B cell (primary cell): Measurements from ENCODE around the gene RABGAP1L. TPM values are rescaled to one million over a fixed set of nuclear protein-coding genes. Genes with fewer than 3 reads are reported as not detected.

ENCODE experiments used
- ATAC-seq: fragments of 200-7000 bp; cut with Tn5 transposase; one replicate; pipeline ENCODE4 v1.10.0; 2021; ENCODE audit warnings: low read depth, mild to moderate bottlenecking, moderate number of reproducible peaks, moderate library complexity
- CTCF ChIA-PET: fragments of 350-600 bp; sonication (Branson Sonifier 250); formaldehyde crosslinking; loops from one replicate; lab custom pipeline; 2021; ENCODE audit warnings: antibody characterized with exemption, inconsistent platforms; lab: Charles Lee
- POLR2A ChIA-PET: fragments of 350-600 bp; sonication (Branson Sonifier 250); formaldehyde crosslinking; loops from one replicate; lab custom pipeline; 2021; ENCODE audit warnings: antibody characterized with exemption; lab: Charles Lee
- DNase-seq: peaks from one replicate; pipeline ENCODE4 v3.0.0; 2013
- H2AFZ ChIP-seq: 2 replicates; pipeline ENCODE4 v1.6.1; 2012; ENCODE audit warnings: mild to moderate bottlenecking, low read depth, low read length; ENCODE audit not compliant: insufficient read depth, poor library complexity, severe bottlenecking
- H3K27ac ChIP-seq, 2 donors: 1 replicate in 1 of 2; 2 replicates in 1 of 2; pipeline ENCODE4 v1.5.1; 2012 to 2013; ENCODE audit warnings: low read length in 2 of 2, mild to moderate bottlenecking in 2 of 2, moderate library complexity in 1 of 2
- H3K27me3 ChIP-seq, 4 experiments: fragments of 200-600 bp in 1 of 4; sonication (generic) in 1 of 4; replicated peaks in 1 of 4; 1 replicate in 2 of 4; 2 replicates in 2 of 4; pipeline versions ENCODE4 v1.6.1 to v1.7.0; 2013 to 2016; ENCODE audit warnings: low read length in 3 of 4, mild to moderate bottlenecking in 2 of 4, mixed read lengths in 1 of 4, moderate library complexity in 1 of 4; ENCODE audit not compliant: insufficient read depth in 4 of 4, control insufficient read depth in 3 of 4; ENCODE audit errors: control extremely low read depth in 1 of 4
- H3K36me3 ChIP-seq, 2 experiments: replicated peaks in 1 of 2; 1 replicate in 1 of 2; 2 replicates in 1 of 2; pipeline versions ENCODE4 v1.6.1 to v1.7.1; 2013; ENCODE audit warnings: low read length in 1 of 2; ENCODE audit not compliant: insufficient read depth in 2 of 2, control insufficient read depth in 1 of 2; ENCODE audit errors: control extremely low read depth in 1 of 2, extremely low read depth in 1 of 2
- H3K4me1 ChIP-seq, 2 donors: fragments of 200-600 bp in 1 of 2; sonication (generic) in 1 of 2; 1 replicate in 1 of 2; 2 replicates in 1 of 2; pipeline versions ENCODE4 v1.5.1 to v1.6.1; 2013 to 2017; ENCODE audit warnings: low read length in 2 of 2; ENCODE audit not compliant: control insufficient read depth in 2 of 2, insufficient read depth in 2 of 2
- H3K4me2 ChIP-seq: replicated peaks from 2 replicates; pipeline ENCODE3; 2012; ENCODE audit warnings: mild to moderate bottlenecking, low read depth, low read length; ENCODE audit not compliant: poor library complexity, severe bottlenecking
- H3K4me3 ChIP-seq, 5 experiments: fragments of 200-600 bp in 1 of 5; sonication (generic) in 1 of 5; 1 replicate in 3 of 5; 2 replicates in 2 of 5; pipeline versions ENCODE4 v1.5.1 to v1.7.0; 2011 to 2016; ENCODE audit warnings: low read length in 4 of 5, mild to moderate bottlenecking in 4 of 5, low read depth in 2 of 5, control low read depth in 1 of 5, moderate library complexity in 1 of 5; ENCODE audit not compliant: insufficient read depth in 1 of 5; ENCODE audit errors: control extremely low read depth in 1 of 5, extremely low read depth in 1 of 5
- H3K79me2 ChIP-seq: fragments of 200-600 bp; sonication (generic); one replicate; pipeline ENCODE4 v1.6.0; 2016; ENCODE audit warnings: low read length; ENCODE audit not compliant: control insufficient read depth, insufficient read depth
- H3K9ac ChIP-seq: fragments of 200-600 bp; sonication (generic); 2 replicates; pipeline ENCODE4 v1.6.1; 2017; ENCODE audit warnings: mild to moderate bottlenecking, low read length, moderate library complexity
- H3K9me3 ChIP-seq, 3 donors: one replicate each; pipeline versions ENCODE4 v1.6.1 to v1.7.1; 2013; ENCODE audit warnings: low read length in 2 of 3; ENCODE audit not compliant: control insufficient read depth in 2 of 3, insufficient read depth in 1 of 3; ENCODE audit errors: control extremely low read depth in 1 of 3
- H4K20me1 ChIP-seq: 2 replicates; pipeline ENCODE4 v1.6.0; 2012; ENCODE audit warnings: mild to moderate bottlenecking, low read length; ENCODE audit not compliant: insufficient read depth, control insufficient read depth, poor library complexity, severe bottlenecking
- H3K27ac Mint-ChIP-seq: one replicate; pipeline ENCODE4 v1.8.0; 2021; ENCODE audit warnings: mixed read lengths
- H3K27me3 Mint-ChIP-seq: one replicate; pipeline ENCODE4 v1.8.0; 2021; ENCODE audit warnings: mixed read lengths
- H3K4me1 Mint-ChIP-seq: one replicate; pipeline ENCODE4 v1.8.0; 2021; ENCODE audit warnings: mixed read lengths
- H3K4me3 Mint-ChIP-seq: one replicate; pipeline ENCODE4 v1.8.0; 2021; ENCODE audit warnings: mixed read lengths
- H3K9me3 Mint-ChIP-seq: one replicate; pipeline ENCODE4 v1.8.0; 2022; ENCODE audit warnings: mixed read lengths; ENCODE audit not compliant: insufficient read depth
- CTCF ChIP-seq: fragments of 200-600 bp; IDR thresholded peaks from one replicate; pipeline ENCODE4 v1.8.0; 2022; ENCODE audit warnings: antibody characterized with exemption, mild to moderate bottlenecking
- EZH2 ChIP-seq: IDR thresholded peaks from 2 replicates; pipeline ENCODE4 v1.6.1; 2012; ENCODE audit warnings: borderline replicate concordance, low read depth, mild to moderate bottlenecking, moderate library complexity, low read length; ENCODE audit not compliant: insufficient read depth, poor library complexity, severe bottlenecking
- WGBS: methylation state at CpG from one replicate; pipeline ENCODE4 v1.1.5; 2013; ENCODE audit warnings: missing lambda C conversion rate; ENCODE audit not compliant: insufficient coverage; 5-methylcytosine and 5-hydroxymethylcytosine counted together
- intact Hi-C: fragments of 100-400 bp; cut with micrococcal nuclease; formaldehyde crosslinking; loops from one replicate; pipeline ENCODE4 v1.10.0; 2022
- polyA plus RNA-seq: library from polyadenylated mRNA; depleted of rRNA; stranded (reverse); fragments of >200 nt; gene quantifications from 2 replicates; pipeline ENCODE4 v1.2.3, GENCODE V29; 2012
- total RNA-seq, 2 donors: library from RNA; stranded (reverse); fragments of 120-200 nt in 1 of 2; gene quantifications; 1 replicate in 1 of 2; 2 replicates in 1 of 2; pipeline versions ENCODE4 v1.2.3 to v1.2.4, GENCODE V29; 2013 to 2022

The RABGAP1L gene
- total and polyA plus RNA-seq, 2 donors (not counting 1 experiment from before 2014, with no cell fraction given): 34.9 to 159 TPM

GRCh38 chr1:174960362-174960761, 801.0 kb downstream of the RABGAP1L start:
- H3K4me3 Mint-ChIP-seq: no peak overlapping the region
- Histone ChIP-seq H3K4me3 (no peak overlapping the region), H3K4me2 (no peak overlapping the region), H4K20me1 (no peaks in the 10 kb centered on the region), H3K36me3 (peaks cover 0 to 5% of the 10 kb centered on the region in 2 experiments), H3K4me1 (peaks cover 13 to 28% of the 10 kb centered on the region in 2 donors), H2AFZ (no peak overlapping the region), H3K9me3 (no peaks in the 10 kb centered on the region), H3K79me2 (no peaks in the 10 kb centered on the region), H3K27me3 (no peaks in the 10 kb centered on the region), H3K9ac (no peak overlapping the region), H3K27ac (no peak overlapping the region)
- no peak for ATAC-seq
- no peaks in the 10 kb centered on the region for H3K9me3 Mint-ChIP-seq
- no peak for TF ChIP-seq CTCF
- no peak for TF ChIP-seq EZH2
- no CpG with 5 or more reads among the region's 2 CpGs for WGBS
- H3K4me1 Mint-ChIP-seq: peaks cover 40% of the 10 kb centered on the region
- H3K27ac Mint-ChIP-seq: no peak overlapping the region
- intact Hi-C loops: no loop called here
- DNase-seq: no peak
- no peaks in the 10 kb centered on the region for H3K27me3 Mint-ChIP-seq
- CTCF ChIA-PET: no interaction called here
- POLR2A ChIA-PET: no interaction called here

- no peaks in the 10 kb centered on the region for H3K9me3 ChIP-seq
- no peaks in the 10 kb centered on the region for H3K79me2 ChIP-seq
- no peaks in the 10 kb centered on the region for H4K20me1 ChIP-seq
- peak overlapping the region; percentile 53 for H3K27ac Mint-ChIP-seq
- no CpG with 5 or more reads among the region's 2 CpGs for WGBS
- H3K27me3 Mint-ChIP-seq: no peaks in the 10 kb centered on the region
- POLR2A ChIA-PET: interaction anchor here (0.7 to 1.2 kb wide), 2 partner anchors 10 to 24 kb away, joined by 3 to 8 read pairs; no protein-coding TSS in a partner anchor
- H3K4me1 Mint-ChIP-seq: peaks cover 45% of the 10 kb centered on the region
- H3K27me3 ChIP-seq: no peaks in the 10 kb centered on the region
- no peaks in the 10 kb centered on the region for H3K9me3 Mint-ChIP-seq
- CTCF ChIA-PET: interaction anchor here (1.3 to 2.2 kb wide), 4 partner anchors 9 to 164 kb away, joined by 3 to 8 read pairs (median 6); no protein-coding TSS in a partner anchor
- H3K4me2 ChIP-seq: no peak overlapping the region
- no peak for TF ChIP-seq EZH2
- no peak for TF ChIP-seq CTCF
- H3K4me3 ChIP-seq: no peak overlapping the region
- H2AFZ ChIP-seq: no peak overlapping the region
- peaks cover 0 to 3% of the 10 kb centered on the region in 2 experiments for H3K36me3 ChIP-seq
- H3K4me1 ChIP-seq: peaks cover 32 to 42% of the 10 kb centered on the region in 2 donors
- ATAC-seq (no peak), DNase-seq (no peak)
- H3K4me3 Mint-ChIP-seq: peak overlapping the region; percentile 14
- no peak overlapping the region for H3K9ac ChIP-seq
- intact Hi-C loops: loop anchor here (1.0 to 2.0 kb wide), 2 partner anchors 10 to 19 kb away; no protein-coding TSS in a partner anchor
- H3K27ac ChIP-seq: peak overlapping the region in 1 of 2 donors; percentile 44
Observed at GRCh38 chr1:174963529-174964125, 804.3 kb downstream of the RABGAP1L start.
